K562 (cell line): ENCODE data around the gene TUT1. TPM values are rescaled to one million over a fixed set of nuclear protein-coding genes. Genes with fewer than 3 reads are reported as not detected.

Experiments used
- BHLHE40 ChIP-seq: IDR thresholded peaks from 2 replicates; pipeline ENCODE4 v1.6.1; 2011; ENCODE audit warnings: low read length, improper control_type of control experiment
- CGGBP1 ChIP-seq: fragments of 250-450 bp; sonication (Bioruptor Pico); IDR thresholded peaks from 2 replicates; pipeline ENCODE4 v1.9.0; 2021; ENCODE audit warnings: mild to moderate bottlenecking
- CHD1 ChIP-seq: fragments of 200-600 bp; sonication (generic); IDR thresholded peaks from one replicate; pipeline ENCODE4 v1.6.1; 2012; ENCODE audit warnings: mild to moderate bottlenecking, moderate library complexity, low read length, inconsistent platforms
- EP400 ChIP-seq: fragments of 450-650 bp; IDR thresholded peaks from 2 replicates; pipeline ENCODE4 v1.6.1; 2017; ENCODE audit warnings: antibody characterized with exemption, mild to moderate bottlenecking, moderate library complexity
- FOS ChIP-seq: IDR thresholded peaks from 3 replicates; pipeline ENCODE4 v1.6.1; 2011; ENCODE audit not compliant: insufficient read length; ENCODE audit errors: extremely low read depth
- MNT ChIP-seq, 2 experiments: fragments of 450-650 bp; conservative IDR thresholded peaks; 2 replicates each; pipeline ENCODE4 v1.6.1; 2017; ENCODE audit warnings: mild to moderate bottlenecking in 2 of 2, moderate library complexity in 2 of 2
- RAD21 ChIP-seq, 2 experiments: fragments of 250-450 bp in 1 of 2; fragments of 450-650 bp in 1 of 2; sonication (Bioruptor Pico) in 1 of 2; formaldehyde crosslinking in 1 of 2; IDR thresholded peaks in 1 of 2; conservative IDR thresholded peaks in 1 of 2; 2 replicates each; pipeline versions ENCODE4 v1.4.0 to v1.8.0; 2020 to 2022; ENCODE audit warnings: mild to moderate bottlenecking in 2 of 2, moderate library complexity in 1 of 2
- RBM39 ChIP-seq: fragments of 200-400 bp; formaldehyde crosslinking; optimal IDR thresholded peaks from 2 replicates; pipeline ENCODE3; 2018; ENCODE audit warnings: low read depth, low read length
- REST ChIP-seq, 2 experiments: fragments of 450-650 bp; formaldehyde crosslinking in 1 of 2; IDR thresholded peaks; 2 replicates each; pipeline versions ENCODE4 v1.4.0 to v1.6.1; 2014 to 2020; ENCODE audit warnings: mild to moderate bottlenecking in 2 of 2, borderline replicate concordance in 1 of 2, low read depth in 1 of 2
- SLC30A9 ChIP-seq: fragments of 250-450 bp; sonication (Bioruptor Pico); IDR thresholded peaks from 2 replicates; pipeline ENCODE4 v1.8.0; 2022; ENCODE audit warnings: mild to moderate bottlenecking, moderate library complexity
- SMAD1 ChIP-seq: fragments of 150-350 bp; IDR thresholded peaks from 2 replicates; pipeline ENCODE4 v1.6.1; 2014; ENCODE audit warnings: low read length, low read depth; ENCODE audit not compliant: partially characterized antibody
- TOE1 ChIP-seq, 2 experiments: fragments of 450-650 bp in 1 of 2; sonication (generic) in 1 of 2; formaldehyde crosslinking in 1 of 2; IDR thresholded peaks; 2 replicates each; pipeline versions ENCODE4 v1.7.1 to v1.8.0; 2016 to 2022; ENCODE audit warnings: borderline replicate concordance in 2 of 2, mild to moderate bottlenecking in 2 of 2, antibody characterized with exemption in 1 of 2, inconsistent platforms in 1 of 2, low read depth in 1 of 2, missing genetic modification reagents in 1 of 2, moderate library complexity in 1 of 2
- ZKSCAN1 ChIP-seq: fragments of 150-350 bp; IDR thresholded peaks from 2 replicates; pipeline ENCODE4 v1.6.1; 2016; ENCODE audit warnings: low read depth, low read length
- polyA plus RNA-seq, 8 experiments: library from polyadenylated mRNA; depleted of rRNA in 4 of 8; stranded (reverse) in 5 of 8; unstranded in 3 of 8; fragments of >200 nt; fragmentation: Nextera tagmentation in 2 of 8; fragmentation: Illumina TruSeq in 1 of 8; extraction: Ambion mirVana in 2 of 8; extraction: Trizol in 1 of 8; gene quantifications; 2 replicates each; pipeline versions ENCODE4 v1.2.1 to v1.2.3, GENCODE V29; 2011 to 2014; ENCODE audit warnings: inconsistent platforms in 1 of 8, missing spikeins in 1 of 8
- total RNA-seq, 7 experiments: library from RNA; depleted of rRNA in 6 of 7; stranded (reverse); fragments of >200 nt in 6 of 7; fragmentation: Illumina TruSeq in 2 of 7; extraction: Trizol in 2 of 7; gene quantifications; 2 replicates each; pipeline versions ENCODE4 v1.2.1 to v1.2.3, GENCODE V29; 2011 to 2021; ENCODE audit warnings: low replicate concordance in 1 of 7
- TF ChIP-seq, protein P1 (sequence below): sonication (generic); formaldehyde crosslinking; IDR thresholded peaks from 2 replicates; pipeline ENCODE4 v1.8.0; 2022; ENCODE audit warnings: mild to moderate bottlenecking, missing genetic modification reagents

Gene TUT1
- total and polyA plus RNA-seq, 9 of the 15 experiments (the other 6 are each of a cell fraction or from before 2014, with no cell fraction given) = 0.66 to 44.3 (median 15.7) TPM

- peak; percentile 96 for TF ChIP-seq REST (IDR thresholded peaks at IDR 0.05; ENCODE audit: borderline replicate concordance)
- TF ChIP-seq REST (CRISPR knock-in tag; IDR thresholded peaks at IDR 0.05; ENCODE audit: low read depth) = peak; percentile 91
- TF ChIP-seq SLC30A9 (CRISPR knock-in tag) = no peak
- peak; percentile 91 to 96 for TF ChIP-seq MNT (conservative IDR thresholded peaks at IDR 0.05)
- TF ChIP-seq RBM39 = peak; percentile 36
- peak; percentile 87 for TF ChIP-seq FOS
- TF ChIP-seq SMAD1 = peak; percentile 67
- TF ChIP-seq CGGBP1 = peak; percentile 73; the same call in 1 of the 2 replicates
- TF ChIP-seq BHLHE40 = peak; percentile 70
- TF ChIP-seq, protein P1, sequence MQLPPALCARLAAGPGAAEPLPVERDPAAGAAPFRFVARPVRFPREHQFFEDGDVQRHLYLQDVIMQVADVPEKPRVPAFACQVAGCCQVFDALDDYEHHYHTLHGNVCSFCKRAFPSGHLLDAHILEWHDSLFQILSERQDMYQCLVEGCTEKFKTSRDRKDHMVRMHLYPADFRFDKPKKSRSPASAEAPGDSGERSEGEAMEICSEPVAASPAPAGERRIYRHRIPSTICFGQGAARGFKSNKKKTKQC = peak; percentile 76; the same call in 1 of the 2 replicates
- TF ChIP-seq CHD1 = peak; percentile 6
- peak in 1 of 2 experiments; percentile 2; a peak in 1 of 4 replicates for TF ChIP-seq RAD21 (CRISPR knock-in tag; conservative IDR thresholded peaks at IDR 0.05 in 1 of 2, IDR thresholded peaks at IDR 0.05 in 1 of 2)
- peak; percentile 80 for TF ChIP-seq ZKSCAN1
- TF ChIP-seq EP400 = peak; percentile 97
- peak; percentile 93 for TF ChIP-seq TOE1 (IDR thresholded peaks at IDR 0.05; ENCODE audit: borderline replicate concordance)
- TF ChIP-seq TOE1 (CRISPR knock-in tag; IDR thresholded peaks at IDR 0.05; ENCODE audit: borderline replicate concordance, low read depth) = no peak
These were observed at the start of gene TUT1 (continued) for GRCh38 chr11:62591448-62592145.
